GM12865 (cell line): Measurements from ENCODE around the gene PTPRN2.

Experiments
- DNase-seq: peaks from one replicate; pipeline ENCODE4 v3.0.0; 2010; ENCODE audit warnings: low read depth
- H3K4me3 ChIP-seq: 2 replicates; pipeline ENCODE4 v1.5.1; 2011; ENCODE audit warnings: mild to moderate bottlenecking, low read depth, low read length, control low read depth
- CTCF ChIP-seq: IDR thresholded peaks from 2 replicates; pipeline ENCODE4 v1.5.1; 2011; ENCODE audit warnings: low read length, control low read depth, low read depth, inconsistent platforms; ENCODE audit not compliant: insufficient read depth; ENCODE audit errors: missing control alignments

Gene PTPRN2

DNA sequence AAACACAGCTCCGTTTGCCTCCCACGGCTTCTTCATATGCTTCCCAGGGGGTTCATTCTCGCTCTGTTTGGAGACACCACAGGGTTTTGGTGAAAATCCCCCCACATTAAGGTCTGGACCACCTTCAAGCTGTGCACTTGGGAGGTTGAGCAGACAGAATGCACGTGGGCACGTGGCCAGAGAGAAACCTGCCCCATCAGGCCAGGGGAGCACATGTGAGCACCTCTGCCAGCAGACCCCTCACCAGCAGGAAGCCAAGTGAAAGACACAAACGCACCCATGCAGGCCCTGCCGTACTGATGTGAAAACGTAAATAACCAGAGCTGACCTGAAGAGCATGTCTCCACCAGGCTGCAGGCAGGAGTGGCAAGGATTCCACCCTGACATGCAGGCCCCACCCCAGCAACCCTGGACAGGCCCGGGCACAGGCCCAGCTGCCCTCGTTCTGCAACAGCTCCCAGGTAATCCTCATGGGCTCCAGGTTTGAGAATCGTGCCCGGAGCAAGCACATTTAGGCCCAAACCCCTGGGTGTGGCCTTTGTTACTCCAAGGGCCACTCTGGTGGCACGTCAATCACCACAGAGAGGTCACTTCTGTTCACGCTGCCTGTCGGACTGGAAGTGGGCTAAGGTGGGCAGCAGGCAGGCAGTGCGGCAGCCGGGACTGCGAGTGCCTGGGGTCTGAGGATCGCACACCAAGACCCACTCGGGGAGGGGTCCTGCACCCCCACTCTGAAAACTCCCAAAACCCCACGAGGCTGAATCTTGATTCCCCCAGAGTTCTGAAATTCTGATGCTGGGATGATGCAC, 184.4 kb downstream of the PTPRN2 start:
- no peak for TF ChIP-seq CTCF
- H3K4me3 ChIP-seq = no peak overlapping the region
- DNase-seq = no peak

DNA sequence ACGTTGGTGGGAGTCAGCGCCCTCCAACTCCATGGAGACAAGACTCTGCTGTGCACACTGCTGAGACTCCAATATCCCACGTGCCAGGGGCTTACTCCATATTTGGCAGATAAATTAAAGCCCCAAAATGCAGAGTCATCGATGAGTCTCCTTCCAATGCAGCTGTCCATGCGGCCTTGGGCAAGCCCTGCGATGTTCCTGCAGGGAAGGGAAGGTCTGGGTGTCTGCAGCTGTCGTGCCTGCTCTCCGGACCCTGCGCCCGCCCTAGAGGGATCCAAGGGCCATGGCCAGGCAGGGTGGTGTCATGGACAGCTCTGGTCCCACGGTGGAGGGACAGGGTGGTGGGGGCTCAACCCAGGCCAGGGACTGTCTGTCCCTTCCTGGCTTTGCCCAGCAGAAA, 185.2 kb downstream of the PTPRN2 start:
- TF ChIP-seq CTCF = no peak
- no peak overlapping the region for H3K4me3 ChIP-seq
- no peak for DNase-seq

- no peak for DNase-seq
- H3K4me3 ChIP-seq = no peak overlapping the region
- TF ChIP-seq CTCF = no peak
Measured at GRCh38 chr7:158401826-158402225, 185.8 kb downstream of the PTPRN2 start.

DNA sequence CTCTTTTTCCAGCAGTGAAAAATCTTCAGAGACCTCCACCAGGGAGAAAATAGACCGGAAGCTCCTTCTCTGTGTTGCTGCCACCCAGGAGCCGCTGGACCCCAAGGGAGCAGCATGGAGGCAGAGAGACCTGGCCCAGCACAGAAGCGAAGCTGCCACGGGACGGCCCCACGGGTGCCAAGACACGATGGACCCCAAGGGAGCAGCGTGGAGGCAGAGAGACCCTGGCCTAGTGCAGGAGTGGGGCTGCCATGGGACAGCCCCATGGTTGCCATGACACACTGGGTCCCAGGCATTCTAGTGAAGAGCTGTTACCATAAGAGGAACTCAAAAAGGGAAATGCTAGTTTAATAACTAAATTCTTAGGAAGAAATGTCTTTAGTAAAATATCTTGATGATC, 186.3 kb downstream of the PTPRN2 start:
- no peak overlapping the region for H3K4me3 ChIP-seq
- DNase-seq = no peak
- no peak for TF ChIP-seq CTCF

- DNase-seq = no peak
- no peak for TF ChIP-seq CTCF
- no peak overlapping the region for H3K4me3 ChIP-seq
Measured at GRCh38 chr7:158400601-158401225, 186.9 kb downstream of the PTPRN2 start.

DNA sequence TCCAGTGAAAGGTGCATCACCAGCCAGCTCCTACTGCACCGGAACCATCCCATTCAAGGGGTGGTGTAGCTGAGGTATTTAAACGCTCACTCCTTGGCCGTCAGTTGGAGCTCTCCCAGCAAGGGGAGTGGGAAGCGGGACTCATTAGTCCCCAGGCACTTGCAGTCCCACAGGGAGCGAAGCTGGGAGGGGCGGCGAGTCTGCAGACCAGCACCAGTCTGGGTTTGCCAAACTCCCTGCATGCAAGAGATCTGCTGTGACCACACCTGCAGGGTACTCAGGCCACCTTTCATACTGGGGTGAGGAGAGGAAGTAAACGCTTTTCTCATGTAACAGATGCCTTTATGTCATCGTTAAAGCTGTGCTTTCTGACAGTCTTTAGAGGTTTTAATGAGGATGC, 187.9 kb downstream of the PTPRN2 start:
- no peak for DNase-seq
- TF ChIP-seq CTCF = no peak
- H3K4me3 ChIP-seq = no peak overlapping the region
